Breast epithelium (tissue), 3 donors: ENCODE measurements around the gene PLXNA2.

Experiments used
- CTCF ChIP-seq, 3 donors: fragments of 450-650 bp; IDR thresholded peaks; one replicate each; pipeline ENCODE4 v1.5.1; 2016 to 2017; ENCODE audit warnings: antibody characterized with exemption in 3 of 3, mild to moderate bottlenecking in 3 of 3, moderate library complexity in 3 of 3
- POLR2A ChIP-seq: fragments of 450-650 bp; IDR thresholded peaks from one replicate; pipeline ENCODE4 v1.6.1; 2016; ENCODE audit warnings: antibody characterized with exemption, mild to moderate bottlenecking, moderate library complexity
- POLR2AphosphoS5 ChIP-seq, 3 donors: sonication (generic); formaldehyde crosslinking; IDR thresholded peaks; one replicate each; pipeline ENCODE4 v1.6.1; 2017; ENCODE audit warnings: antibody characterized with exemption in 3 of 3

DNA sequence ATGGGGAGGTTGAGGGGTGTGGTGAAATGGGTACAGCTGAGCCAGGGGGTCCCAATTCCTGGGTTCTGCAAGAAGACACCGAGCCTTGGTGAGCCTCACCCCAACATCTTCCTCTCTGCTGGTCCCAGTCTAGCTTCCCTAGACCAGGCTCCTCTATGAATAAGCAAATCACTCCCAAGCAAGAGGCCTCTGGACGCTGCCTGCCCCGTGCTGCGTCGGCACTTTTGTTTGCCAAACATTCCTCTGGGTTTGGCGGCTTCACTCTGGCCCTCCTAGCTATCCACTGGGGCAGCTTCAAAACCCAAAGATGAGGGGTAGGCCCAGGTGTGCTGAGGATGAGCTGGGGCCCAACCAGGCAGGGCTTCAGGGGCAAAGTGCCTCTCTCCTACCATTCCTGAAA is 196.2 kb downstream of the PLXNA2 start:
- TF ChIP-seq CTCF (IDR thresholded peaks at IDR 0.05) (no peak), POLR2AphosphoS5 (IDR thresholded peaks at IDR 0.05) (no peak), POLR2A (no peak)
